HPDE6-E6E7 (cell line): Measurements from ENCODE around the gene NAA20.
"Not testable (repeated sequence)": the region's sequence is repeated elsewhere in the genome, so short reads cannot be mapped to it uniquely, and the experiment has no call there.

Experiments
- DNase-seq: peaks from one replicate; pipeline ENCODE4 v3.0.0; 2011; ENCODE audit warnings: missing footprints; ENCODE audit errors: extremely low spot score

The NAA20 gene

DNA sequence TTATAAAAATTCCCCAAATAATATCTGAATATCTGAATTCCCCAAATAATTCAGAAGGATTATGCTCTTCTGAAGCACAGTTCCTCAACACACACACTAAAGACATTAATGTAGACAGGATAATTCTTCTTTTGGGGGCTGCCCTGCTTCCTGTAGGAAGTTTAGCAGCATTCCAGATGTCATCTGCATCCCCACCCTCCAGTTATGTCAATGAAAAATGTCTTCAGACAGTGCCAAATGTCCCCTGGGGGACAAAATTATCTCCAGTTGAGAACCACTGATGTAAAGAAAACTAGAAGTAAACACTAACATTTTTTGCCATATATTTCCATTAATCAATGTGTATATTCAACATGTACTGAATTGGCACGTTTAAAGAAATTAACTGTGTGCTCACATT is 25.9 kb upstream of the NAA20 start:
- DNase-seq = no peak

DNA sequence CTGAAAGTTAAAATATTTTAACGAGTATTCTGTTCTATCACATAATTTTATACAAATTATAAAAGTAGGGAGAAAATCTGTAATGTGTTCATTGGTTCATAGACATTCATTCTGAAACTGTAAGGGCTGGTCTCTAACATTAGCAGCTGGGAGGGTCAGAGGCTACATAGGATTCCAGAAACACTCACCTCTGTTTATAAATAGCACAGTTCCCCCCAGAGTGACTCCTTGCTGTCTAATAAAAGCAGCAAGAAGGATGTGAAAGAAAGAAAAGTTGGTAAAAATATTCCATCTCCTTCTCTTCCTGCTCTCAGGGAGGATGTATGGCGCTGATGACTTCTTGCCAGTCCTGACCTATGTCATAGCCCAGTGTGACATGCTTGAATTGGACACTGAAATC is 25.3 kb upstream of the NAA20 start:
- DNase-seq = no peak

DNA sequence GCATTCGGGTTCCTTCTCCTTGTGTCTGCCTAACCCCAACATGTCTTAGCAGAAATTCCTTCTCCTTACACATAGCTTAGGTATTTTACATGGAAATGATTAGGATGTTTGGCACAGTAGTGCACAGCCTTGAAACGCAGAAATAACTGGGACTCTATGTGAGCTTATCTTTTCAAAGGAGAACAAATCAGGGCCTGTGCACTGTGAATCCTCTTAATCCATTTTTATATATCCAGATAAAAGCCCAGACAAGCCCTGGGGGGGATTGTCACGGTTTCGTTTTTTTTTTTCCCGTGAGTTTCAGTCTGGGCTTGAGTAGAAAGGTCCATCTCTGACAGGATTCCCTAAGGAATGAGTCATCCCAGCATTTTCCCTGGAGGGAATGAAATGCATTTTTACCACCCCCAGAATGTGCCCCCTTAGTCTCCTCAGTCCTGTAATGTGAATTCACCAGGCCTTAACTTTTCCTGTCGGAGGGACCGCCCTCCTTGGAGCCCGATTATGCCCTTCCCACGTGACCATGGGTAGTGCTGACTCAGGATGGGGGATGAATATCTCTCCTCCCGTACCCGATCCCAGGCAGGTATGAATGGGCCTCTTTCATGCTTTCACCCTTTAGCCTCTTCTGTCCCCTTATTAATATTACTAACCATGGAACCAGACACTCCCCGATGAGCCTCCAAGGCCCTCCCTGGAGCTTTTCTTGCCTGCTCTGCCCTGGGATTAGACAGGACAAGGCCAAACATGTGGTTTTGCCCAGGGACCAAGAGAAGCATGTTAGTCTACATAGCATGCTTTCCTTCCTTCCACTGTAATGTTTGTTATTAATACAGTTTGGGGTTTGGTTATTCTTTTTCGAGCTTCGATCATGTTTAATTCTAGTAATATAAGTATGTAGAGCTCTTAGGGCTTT is 23.9 kb upstream of the NAA20 start:
- DNase-seq = peak; percentile 91

DNA sequence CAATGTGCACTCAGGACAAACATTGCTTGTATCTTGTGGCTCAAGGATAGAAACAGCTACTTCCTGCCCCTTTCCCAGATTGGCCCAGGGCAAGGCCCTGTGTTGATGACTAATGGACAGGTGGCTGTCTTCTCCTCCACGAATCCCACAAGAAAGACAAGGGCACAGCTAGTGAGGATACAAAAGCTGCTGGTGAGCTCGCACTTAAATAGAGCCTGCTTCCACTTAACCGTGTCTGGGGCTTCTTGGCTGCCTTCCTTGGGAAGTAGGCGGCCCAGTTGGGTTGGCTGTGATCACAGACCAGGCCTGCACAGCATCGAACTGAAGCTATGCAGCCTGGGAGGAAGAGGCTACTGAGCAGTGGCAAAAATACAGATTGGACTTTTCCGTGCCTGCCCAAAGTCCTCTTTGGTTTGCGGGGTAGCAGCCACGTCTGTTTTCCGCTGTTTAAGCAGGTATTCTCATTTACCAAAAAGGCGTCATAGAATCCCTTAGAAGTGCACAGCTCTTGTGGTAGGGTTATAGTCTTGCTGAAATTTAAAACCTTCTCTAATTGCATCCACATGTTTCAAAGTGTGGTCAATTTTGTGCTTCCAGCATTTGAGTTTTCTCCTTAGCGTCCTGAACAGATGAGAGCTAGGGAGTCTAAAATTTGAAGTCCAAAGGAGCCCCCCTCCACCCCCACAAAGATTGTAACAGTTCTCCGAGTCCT is 23.0 kb upstream of the NAA20 start:
- peak; percentile 89 for DNase-seq

DNA sequence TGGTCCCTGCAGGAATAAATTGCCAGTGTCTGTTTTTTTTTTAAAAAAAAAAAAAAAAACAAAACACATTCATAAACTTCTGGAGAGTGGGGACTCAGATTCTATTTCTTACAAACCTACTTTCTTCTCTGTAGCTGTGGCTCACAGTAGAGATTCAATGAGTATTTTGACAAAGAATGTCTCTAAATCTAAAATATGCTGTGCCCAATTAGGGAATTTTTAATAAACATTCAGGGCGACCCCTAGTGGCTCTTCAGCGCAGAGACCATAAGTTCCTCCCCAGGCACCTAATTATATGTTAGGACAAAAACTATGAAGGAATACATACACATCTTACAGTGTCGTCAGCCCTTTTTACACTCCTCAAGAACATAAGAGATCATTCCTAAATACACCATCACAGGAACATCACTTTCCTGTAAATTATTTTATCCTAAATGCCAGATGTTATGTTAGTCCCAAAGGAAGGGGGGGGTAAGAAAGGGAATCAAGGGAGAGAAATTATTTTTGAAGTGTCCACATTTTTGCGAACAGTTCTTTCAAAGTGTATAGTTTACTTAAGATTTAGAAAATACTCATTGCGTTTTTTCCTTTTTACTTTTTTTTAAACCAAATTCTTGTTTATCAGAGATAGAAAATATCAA is 21.8 kb upstream of the NAA20 start:
- DNase-seq = no peak

DNA sequence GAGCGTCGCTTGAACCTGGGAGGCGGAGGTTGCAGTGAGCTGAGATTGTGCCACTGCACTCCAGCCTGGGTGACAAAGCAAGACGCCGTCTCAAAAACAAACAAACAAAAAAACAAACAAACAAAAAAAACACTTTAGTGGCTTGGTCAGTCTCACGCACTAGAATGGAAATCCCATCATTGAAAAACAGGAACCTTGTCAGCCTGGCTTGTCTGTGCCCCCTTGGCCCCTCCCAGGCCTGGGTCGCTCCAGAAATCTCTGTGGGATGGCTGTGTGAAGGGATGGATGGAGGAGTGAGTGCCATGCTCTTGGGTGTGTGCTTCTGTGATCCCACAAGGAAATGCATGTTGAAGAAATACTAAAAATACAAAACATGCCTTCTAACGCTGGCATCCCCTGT is 20.9 kb upstream of the NAA20 start:
- no peak for DNase-seq

DNA sequence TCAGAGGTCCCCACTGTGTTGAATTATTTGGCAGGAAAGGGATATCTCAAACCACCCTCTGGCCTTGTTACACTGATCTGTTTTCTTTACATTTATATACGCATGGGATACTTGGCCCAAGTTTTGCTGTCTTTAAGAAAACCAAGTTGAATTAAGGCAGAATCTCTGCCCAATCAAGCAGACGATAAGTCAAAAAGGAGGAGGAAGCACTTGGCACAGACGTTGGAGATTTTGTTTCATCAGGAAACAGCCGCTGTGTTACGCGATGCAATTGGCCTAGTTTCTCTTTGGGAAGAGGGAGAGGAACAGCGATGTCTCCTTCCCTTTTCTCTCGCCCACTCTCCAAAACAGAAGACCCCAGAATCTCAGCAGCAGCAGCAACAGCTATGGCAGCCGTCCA is 20.2 kb upstream of the NAA20 start:
- DNase-seq = no peak

DNA sequence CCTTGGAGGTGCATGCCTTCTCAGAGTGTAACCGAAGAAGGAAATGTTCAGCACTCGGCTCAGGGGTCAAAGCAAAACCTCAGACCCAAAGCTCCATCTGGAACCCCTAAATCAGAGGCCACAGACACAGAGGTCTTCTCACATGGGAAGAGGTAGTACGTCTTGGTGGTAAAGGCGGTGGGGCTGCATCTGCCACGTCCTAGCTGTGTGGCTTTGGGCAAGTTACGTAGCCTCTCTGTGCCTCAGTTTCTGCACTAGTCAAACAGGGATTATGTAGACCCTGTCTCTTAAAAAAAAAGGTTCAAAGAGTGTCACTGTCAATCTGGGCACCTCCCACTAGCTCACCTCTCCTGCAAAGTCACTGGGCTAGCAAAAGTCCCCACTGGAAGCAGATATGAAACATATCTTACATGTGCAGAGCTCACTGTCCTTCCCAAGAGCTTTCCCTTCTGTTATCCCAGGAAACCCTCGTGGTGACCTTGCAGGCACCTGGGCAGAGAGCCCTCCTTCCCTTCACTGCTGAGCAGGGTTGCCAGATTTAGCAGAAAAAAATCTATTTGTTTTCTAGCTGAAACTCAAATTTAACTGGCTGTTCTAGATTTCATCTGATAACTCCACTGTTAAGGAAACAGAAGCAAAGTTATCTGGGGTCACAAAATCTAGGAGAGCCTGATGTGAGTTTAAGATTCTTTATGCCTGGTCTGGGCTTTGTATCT is 18.0 kb upstream of the NAA20 start:
- no peak for DNase-seq

DNA sequence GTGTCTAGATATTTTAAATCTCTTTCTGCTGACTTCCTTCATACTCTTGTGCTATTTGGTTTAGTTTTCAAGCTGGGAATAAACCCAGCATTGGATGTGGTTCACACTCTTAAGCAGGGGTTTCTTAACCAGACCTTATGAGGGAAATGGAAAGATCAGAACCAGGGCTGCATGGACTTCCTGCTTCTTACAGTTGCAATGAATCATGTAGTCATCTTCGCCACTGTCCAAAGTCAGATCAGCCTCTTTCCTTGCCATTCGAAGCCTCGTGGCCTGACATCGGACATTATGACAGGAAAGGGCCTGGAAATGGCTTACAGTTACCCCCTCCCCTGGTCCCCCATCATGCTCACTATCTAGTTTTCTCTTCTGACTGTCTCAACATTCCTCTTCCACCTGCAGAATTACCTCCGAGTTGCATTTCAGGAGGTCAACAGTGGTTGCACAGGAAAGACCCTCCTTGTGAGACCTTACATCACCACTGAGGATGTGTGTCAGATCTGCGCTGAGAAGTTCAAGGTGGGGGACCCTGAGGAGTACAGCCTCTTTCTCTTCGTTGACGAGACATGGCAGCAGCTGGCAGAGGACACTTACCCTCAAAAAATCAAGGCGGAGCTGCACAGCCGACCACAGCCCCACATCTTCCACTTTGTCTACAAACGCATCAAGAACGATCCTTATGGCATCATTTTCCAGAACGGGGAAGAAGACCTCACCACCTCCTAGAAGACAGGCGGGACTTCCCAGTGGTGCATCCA is 16.8 kb upstream of the NAA20 start:
- DNase-seq = no peak

DNA sequence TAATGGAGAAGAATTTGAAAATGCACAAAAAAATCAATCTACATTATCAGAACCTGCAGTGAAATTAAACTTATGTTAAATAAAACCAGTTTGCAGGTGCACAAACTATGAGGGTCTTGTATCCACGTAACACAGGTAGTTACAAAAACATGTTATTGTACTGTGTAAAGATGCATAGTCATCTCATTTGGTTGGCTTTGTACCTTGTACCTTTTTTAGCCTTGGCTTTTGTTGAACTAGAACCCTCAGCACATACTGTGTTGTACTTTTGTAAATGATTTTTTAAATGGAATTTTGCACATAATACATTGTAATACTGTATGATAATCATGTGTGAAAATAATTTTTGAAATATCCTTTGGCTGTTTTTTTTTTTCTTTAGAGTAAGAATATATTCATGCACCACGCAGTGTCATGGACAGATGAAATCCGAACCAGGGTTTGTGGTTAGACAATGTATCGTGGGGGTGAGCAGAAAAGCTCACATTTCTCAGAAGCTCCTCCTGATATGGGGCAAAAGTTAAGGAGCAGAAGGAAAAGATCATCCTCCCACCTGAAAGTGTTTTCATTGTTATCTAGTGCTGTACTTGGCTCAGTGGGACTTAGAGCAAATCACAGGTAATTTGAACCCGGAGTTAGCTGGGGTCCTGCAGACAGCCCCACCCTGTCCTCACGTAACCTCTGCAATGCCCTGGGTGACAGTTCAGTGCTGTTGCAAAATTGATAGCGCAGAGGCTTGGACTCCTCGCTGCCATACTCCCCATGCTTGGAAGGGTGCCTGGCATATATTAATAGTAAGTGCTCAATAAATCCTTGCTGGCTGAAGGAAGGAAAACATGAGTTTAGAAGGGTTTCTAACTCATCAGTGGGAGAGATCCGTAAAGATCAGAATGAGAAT is 14.8 kb upstream of the NAA20 start:
- DNase-seq = no peak

DNA sequence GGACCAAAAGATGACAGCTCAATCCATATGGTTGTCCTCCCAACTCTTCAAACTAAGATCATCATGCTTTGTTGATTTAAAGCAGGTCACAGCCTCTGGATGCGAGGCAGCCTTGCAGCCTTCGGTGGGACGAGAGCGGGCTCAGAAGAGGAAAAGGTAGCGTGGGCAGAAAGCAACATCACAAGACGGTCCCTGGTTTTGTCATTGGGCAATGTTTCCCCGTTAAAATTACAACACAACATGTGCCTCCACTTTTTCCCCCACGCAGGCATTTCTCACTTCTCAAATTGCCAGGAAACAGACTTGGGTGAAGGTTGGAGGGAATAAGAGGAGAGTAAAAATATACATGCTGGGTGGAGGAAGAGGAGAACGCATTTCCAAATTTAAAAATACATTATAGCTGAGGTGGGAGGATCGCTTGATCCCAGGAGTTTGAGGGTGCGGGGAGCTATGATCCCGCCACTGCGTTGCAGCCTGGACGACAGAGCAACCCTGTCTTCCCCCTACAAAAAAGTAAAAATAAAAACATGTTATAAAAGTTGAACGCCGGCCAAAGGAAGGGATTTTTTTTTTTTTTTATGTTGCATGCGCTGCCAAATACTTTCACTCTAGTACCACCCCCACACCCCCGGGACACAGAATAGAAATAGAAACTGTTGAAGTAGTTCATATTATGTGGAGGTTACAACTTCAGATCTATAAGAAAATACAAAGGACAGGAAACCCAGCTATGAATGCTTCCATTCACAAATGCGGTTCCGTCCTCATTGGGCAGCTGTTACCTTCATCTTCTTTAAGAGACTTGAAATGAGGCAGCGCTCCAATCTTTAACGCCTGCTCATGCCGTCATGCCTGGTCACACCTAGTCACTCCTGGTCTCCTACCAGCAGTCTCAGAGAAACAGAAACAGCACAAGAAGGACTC is 13.9 kb upstream of the NAA20 start:
- no peak for DNase-seq

DNA sequence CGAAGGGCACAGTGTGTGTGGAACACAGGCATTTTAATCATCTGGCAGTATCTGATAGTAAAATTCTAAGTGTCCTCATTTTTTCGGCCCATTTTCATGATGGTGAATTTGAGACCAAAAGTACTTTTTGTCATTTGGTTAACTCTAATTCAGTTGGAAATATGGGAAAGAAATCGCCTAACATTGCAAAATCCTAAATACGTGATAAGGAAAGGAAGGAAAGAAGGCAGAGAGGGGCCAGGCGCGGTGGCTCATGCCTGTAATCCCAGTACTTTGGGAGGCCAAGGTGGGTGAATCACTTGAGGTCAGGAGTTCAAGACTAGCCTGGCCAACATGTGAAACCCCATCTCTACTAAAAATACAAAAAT is 13.2 kb upstream of the NAA20 start:
- not testable (repeated sequence) for DNase-seq

DNA sequence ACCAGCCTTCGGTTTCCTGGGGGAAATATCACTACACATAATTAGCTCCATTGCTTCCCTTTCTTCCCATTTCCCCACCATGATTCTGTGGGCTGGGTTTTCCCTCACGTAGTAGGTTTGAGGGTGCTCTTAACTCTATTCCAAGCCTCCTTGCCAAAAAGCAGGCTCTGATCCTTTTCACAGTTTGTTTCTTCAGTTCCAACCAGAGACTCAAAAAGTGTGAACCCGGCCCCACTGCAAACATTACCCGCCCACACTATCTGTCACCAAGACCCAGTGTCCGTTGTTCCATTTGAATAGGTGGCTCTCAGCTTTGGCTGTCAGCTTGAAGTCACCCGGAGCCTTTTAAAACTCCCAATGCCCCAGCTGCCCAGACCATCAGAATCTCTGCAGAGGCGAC is 11.8 kb upstream of the NAA20 start:
- DNase-seq = no peak

DNA sequence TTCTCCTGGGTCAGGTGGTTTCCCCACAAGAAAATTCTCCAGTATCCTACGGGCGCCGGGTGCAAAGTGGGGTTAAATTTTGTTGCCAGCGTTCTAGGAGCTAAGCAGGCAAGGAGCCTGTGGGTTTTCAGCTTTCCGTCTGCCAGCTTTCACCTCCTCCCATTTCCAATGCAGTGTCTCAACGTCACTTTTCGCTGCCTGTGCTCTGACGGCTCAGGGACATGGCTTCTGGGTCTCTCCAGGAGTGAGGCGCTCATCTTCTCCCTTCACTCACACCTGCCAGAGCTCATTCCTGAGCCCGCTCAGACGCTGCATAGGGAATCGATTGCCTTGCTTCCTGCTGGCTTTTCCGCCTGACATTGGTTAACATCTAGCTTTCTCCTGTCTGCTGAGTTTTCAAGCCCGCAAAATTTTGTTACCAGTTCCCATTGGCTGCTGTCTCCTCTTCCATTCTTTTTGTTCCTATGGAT is 7.3 kb upstream of the NAA20 start:
- no peak for DNase-seq

DNA sequence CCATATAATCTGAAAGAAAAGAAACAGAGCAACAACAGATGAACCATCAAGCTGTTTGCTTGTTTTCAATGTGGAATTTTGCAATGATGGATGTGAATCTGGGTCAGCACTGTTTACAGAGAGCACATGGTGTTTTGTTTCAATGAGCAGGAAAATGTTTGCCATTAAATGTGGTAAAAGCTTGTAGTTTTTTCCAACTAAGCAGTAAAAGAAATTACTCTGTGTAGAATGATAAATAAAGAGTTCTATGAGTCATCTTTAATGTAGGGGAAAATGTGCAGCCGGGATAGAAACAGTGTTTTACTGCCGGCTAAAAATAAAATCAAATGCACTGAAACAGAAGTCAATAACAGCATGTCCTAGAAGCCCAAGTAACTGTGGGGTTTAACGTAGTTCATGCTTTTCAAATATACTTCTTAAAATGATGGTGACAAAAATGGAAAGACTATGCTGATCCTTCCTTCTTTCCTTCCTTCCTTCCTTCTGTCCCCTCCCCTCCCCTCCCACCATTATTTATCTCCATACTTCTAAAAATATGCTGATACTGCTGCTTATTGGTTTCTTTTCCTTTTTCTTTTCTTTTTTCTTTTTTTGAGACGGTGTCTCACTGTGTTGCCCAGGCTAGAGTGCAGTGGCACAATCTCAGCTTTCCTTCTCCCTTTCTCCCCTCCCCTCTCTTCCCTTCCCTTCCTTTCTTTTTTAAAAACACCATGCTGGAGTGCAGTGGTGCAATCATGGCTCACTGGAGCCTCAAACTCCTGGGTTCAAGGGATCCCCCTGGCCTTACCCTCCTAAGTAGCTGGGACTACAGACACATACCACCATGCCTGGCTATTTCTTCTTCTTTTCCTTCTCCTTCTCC is 6.3 kb upstream of the NAA20 start:
- no peak for DNase-seq

DNA sequence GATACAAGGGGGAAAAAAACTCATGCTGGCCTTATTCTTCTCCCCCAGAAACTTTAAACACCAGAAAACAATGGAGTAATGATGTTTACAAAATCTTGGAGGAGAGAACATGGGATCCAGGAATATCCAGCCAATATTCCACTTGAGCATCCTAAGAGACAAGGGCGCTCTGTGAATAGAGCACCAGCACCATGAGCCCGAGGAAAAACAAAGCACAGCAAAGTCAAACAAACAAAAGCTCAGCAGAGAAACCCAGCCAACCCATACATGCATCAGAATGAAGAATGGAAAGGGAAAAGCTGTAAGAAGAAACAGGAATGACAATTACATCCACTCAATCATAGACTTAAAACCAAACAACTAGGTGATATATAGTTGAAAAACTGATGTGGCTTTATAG is 4.6 kb upstream of the NAA20 start:
- no peak for DNase-seq

DNA sequence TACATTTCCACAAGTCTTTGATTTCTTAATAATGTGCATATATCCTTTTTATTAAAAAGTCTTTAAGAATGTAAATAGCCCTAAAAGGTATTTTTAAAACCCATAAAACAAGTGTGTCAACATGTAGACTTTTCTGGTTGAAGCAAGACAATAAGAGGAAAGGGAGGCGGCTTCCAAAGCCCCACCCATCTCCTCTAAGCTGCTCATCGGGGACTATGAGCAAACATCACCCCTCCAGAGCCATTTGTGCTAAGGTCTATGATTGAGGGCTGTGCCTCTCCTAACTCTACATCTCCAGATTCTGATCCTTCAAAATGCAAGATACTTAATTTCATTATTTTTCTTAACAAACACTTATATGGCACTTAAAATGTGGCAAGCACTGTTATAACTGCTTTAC is 2.5 kb upstream of the NAA20 start:
- DNase-seq = no peak

DNA sequence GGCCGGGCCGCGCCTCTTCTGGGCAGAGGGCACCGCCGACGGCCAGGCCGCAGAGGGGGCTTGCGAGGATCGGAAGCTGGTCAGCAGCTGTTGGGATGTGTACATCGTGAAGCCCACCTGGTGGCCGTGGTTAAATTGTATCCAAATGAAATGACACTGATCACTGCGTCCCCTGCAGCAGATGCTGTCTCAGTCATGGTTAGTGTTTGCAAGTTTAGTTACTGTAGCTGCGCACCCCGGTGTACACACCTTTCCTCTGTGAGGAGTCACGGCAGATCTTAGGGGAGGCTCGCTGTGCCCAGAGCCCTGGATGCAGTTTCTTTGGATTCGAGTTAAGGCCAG is 653 bp downstream of the NAA20 start:
- DNase-seq = peak; percentile 51
